PC-3 (cell line): Measurements from ENCODE around the gene TRMO. TPM values are rescaled to one million over a fixed set of nuclear protein-coding genes. Genes with fewer than 3 reads are reported as not detected.

Experiments used
- ATAC-seq: fragments of 200-7000 bp; cut with Tn5 transposase; 2 replicates; pipeline ENCODE4 v1.9.1; 2020; ENCODE audit warnings: mild to moderate bottlenecking, moderate library complexity
- BruUV-seq: library from RNA; stranded (reverse); fragments of 400-500 nt; replicated peaks from 2 replicates; lab custom pipeline; 2021; lab: Mats Ljungman, UMichigan
- CTCF ChIA-PET: fragments of 300-600 bp; sonication (Branson Sonifier 250); formaldehyde crosslinking; loops from one replicate; lab custom pipeline; 2022; ENCODE audit warnings: antibody characterized with exemption; lab: Charles Lee
- POLR2A ChIA-PET: fragments of 300-600 bp; sonication (Branson Sonifier 250); formaldehyde crosslinking; loops from one replicate; lab custom pipeline; 2022; ENCODE audit warnings: antibody characterized with exemption; ENCODE audit not compliant: unreplicated experiment; lab: Charles Lee
- DNase-seq: peaks from one replicate; pipeline ENCODE4 v3.0.0-alpha.2; 2015
- H2AFZ ChIP-seq: fragments of 300-600 bp; sonication (generic); 2 replicates; pipeline ENCODE4 v1.6.0; 2016; ENCODE audit warnings: antibody characterized with exemption, low read length
- H3F3A ChIP-seq: fragments of 300-600 bp; sonication (generic); one replicate; pipeline ENCODE4 v1.6.0; 2017; ENCODE audit warnings: antibody characterized with exemption, low read length, control low read depth, mild to moderate bottlenecking; ENCODE audit not compliant: unreplicated experiment
- H3K27ac ChIP-seq: fragments of 300-600 bp; sonication (generic); 2 replicates; pipeline ENCODE4 v1.5.1; 2016; ENCODE audit warnings: mild to moderate bottlenecking, low read length
- H3K27me3 ChIP-seq: fragments of 300-600 bp; sonication (generic); 2 replicates; pipeline ENCODE4 v1.6.1; 2016; ENCODE audit warnings: low read length, mixed read lengths
- H3K36me3 ChIP-seq: fragments of 300-600 bp; sonication (generic); 2 replicates; pipeline ENCODE4 v1.6.1; 2016; ENCODE audit warnings: low read depth, mixed run types, low read length, mixed read lengths
- H3K4me1 ChIP-seq: fragments of 300-600 bp; sonication (generic); 2 replicates; pipeline ENCODE4 v1.5.1; 2016; ENCODE audit warnings: low read length; ENCODE audit not compliant: insufficient read depth
- H3K4me2 ChIP-seq: fragments of 300-600 bp; sonication (generic); 2 replicates; pipeline ENCODE4 v1.6.0; 2016; ENCODE audit warnings: low read length
- H3K4me3 ChIP-seq: fragments of 300-600 bp; sonication (generic); 2 replicates; pipeline ENCODE4 v1.5.1; 2016; ENCODE audit warnings: mild to moderate bottlenecking, low read length, mixed read lengths
- H3K79me2 ChIP-seq: fragments of 300-600 bp; sonication (generic); 2 replicates; pipeline ENCODE4 v1.6.1; 2017; ENCODE audit warnings: low read length, mixed read lengths
- H3K9ac ChIP-seq: fragments of 300-600 bp; sonication (generic); 2 replicates; pipeline ENCODE4 v1.6.0; 2016; ENCODE audit warnings: mild to moderate bottlenecking, low read length
- H3K9me2 ChIP-seq: fragments of 300-600 bp; sonication (generic); replicated peaks from 2 replicates; pipeline ENCODE4 v1.6.1; 2016; ENCODE audit warnings: mixed run types, low read length, mixed read lengths
- H3K9me3 ChIP-seq: fragments of 300-600 bp; sonication (generic); 2 replicates; pipeline ENCODE4 v1.6.1; 2016; ENCODE audit warnings: low read length, mixed read lengths
- H4K20me1 ChIP-seq: fragments of 300-600 bp; sonication (generic); 2 replicates; pipeline ENCODE4 v1.6.1; 2016; ENCODE audit warnings: low read length, mixed read lengths
- CTCF ChIP-seq: fragments of 300-600 bp; sonication (generic); conservative IDR thresholded peaks from 2 replicates; pipeline ENCODE4 v1.5.1; 2017; ENCODE audit warnings: antibody characterized with exemption, low read depth, mild to moderate bottlenecking, low read length
- EZH2 ChIP-seq: fragments of 300-600 bp; sonication (generic); IDR thresholded peaks from one replicate; pipeline ENCODE4 v1.6.1; 2017; ENCODE audit warnings: antibody characterized with exemption, mild to moderate bottlenecking, low read length; ENCODE audit not compliant: unreplicated experiment
- EZH2phosphoT487 ChIP-seq: fragments of 300-600 bp; sonication (generic); IDR thresholded peaks from 2 replicates; pipeline ENCODE4 v1.6.1; 2018; ENCODE audit warnings: mild to moderate bottlenecking, antibody characterized with exemption, low read length, borderline replicate concordance
- intact Hi-C: fragments of 100-400 bp; cut with micrococcal nuclease; formaldehyde crosslinking; loops from 2 replicates; pipeline ENCODE4 v1.9.0; 2023
- total RNA-seq: library from RNA; depleted of rRNA; stranded (reverse); fragments of >200 nt; gene quantifications from 2 replicates; pipeline ENCODE4 v1.2.3, GENCODE V29; 2014

The TRMO gene
- total RNA-seq, 1 experiment from 2014 or later = 14.3 TPM

GRCh38 chr9:97930972-97931371 is 8.7 kb upstream of the TRMO start:
- no TSS peak for BruUV-seq
- DNase-seq = no peak
- intact Hi-C loops = no loop called here
- Histone ChIP-seq H3K4me2 (no peak overlapping the region), H3K9me3 (no peaks in the 10 kb centered on the region), H3K36me3 (no peaks in the 10 kb centered on the region), H3F3A (no peaks in the 10 kb centered on the region), H3K4me1 (no peaks in the 10 kb centered on the region), H3K4me3 (no peak overlapping the region), H4K20me1 (no peaks in the 10 kb centered on the region), H2AFZ (no peak overlapping the region), H3K79me2 (no peaks in the 10 kb centered on the region), H3K27me3 (peaks cover 42% of the 10 kb centered on the region), H3K27ac (no peak overlapping the region), H3K9me2 (no peaks in the 10 kb centered on the region), H3K9ac (no peak overlapping the region)
- ChIA-PET CTCF (interaction anchor here (0.6 kb wide), 1 partner anchor 322 kb away, joined by 4 read pairs; no protein-coding TSS in a partner anchor), POLR2A (no interaction called here)
- no peak for ATAC-seq
- no peak for TF ChIP-seq EZH2phosphoT487
- no peak for TF ChIP-seq CTCF
- TF ChIP-seq EZH2 = no peak

GRCh38 chr9:97928986-97929604 is 6.8 kb upstream of the TRMO start:
- Histone ChIP-seq H4K20me1 (no peaks in the 10 kb centered on the region), H3K27ac (no peak overlapping the region), H3K9ac (no peak overlapping the region), H2AFZ (no peak overlapping the region), H3K79me2 (no peaks in the 10 kb centered on the region), H3K4me1 (no peaks in the 10 kb centered on the region), H3F3A (no peaks in the 10 kb centered on the region), H3K36me3 (no peaks in the 10 kb centered on the region), H3K9me2 (no peaks in the 10 kb centered on the region), H3K9me3 (no peaks in the 10 kb centered on the region), H3K4me2 (no peak overlapping the region), H3K27me3 (peaks cover 34% of the 10 kb centered on the region; the same call in 1 of the 2 replicates), H3K4me3 (no peak overlapping the region)
- intact Hi-C loops = no loop called here
- CTCF ChIA-PET = no interaction called here
- ATAC-seq = no peak
- no peak for DNase-seq
- TF ChIP-seq EZH2 (no peak), EZH2phosphoT487 (no peak), CTCF (no peak)
- BruUV-seq = no TSS peak
- POLR2A ChIA-PET = no interaction called here
